ENCODE results near the gene STAMBP. TPM values are rescaled to one million over a fixed set of nuclear protein-coding genes. Genes with fewer than 3 reads are reported as not detected.
A peak's percentile ranks its signal among the peaks of the same experiment; 100 is the strongest.

STAMBP gene
- total RNA-seq, 6 experiments from 2014 or later, result 10.9 to 23.9 (median 16.9) TPM

DNA sequence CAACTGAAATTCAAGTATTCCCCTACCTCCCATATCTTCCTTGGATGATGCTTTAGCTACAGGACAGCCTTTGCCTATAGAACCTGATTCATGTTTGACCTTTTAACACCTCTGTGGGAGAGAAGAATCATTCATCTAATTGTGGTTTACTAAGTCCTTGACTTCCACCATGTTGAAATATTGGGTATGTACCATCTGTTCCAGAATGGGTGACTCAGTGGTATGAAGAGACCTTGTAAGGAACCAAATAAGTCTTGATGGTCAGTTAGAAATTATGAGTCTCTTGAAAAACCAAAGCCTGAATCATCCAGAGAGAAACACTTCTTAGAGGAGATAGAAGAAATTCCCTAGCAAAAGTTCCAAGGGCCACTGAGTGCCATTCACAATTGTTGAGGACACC is 27.5 kb downstream of the STAMBP start:
- Histone ChIP-seq H3K27ac (no peak overlapping the region), H3K9me3 (no peaks in the 10 kb centered on the region), H3K36me3 (peaks cover 0 to 75% (median 8%) of the 10 kb centered on the region in 4 donors), H3K4me1 (no peaks in the 10 kb centered on the region), H3K4me3 (no peak overlapping the region), H3K27me3 (no peaks in the 10 kb centered on the region)
- ATAC-seq (no peak), DNase-seq (no peak)
- TF ChIP-seq POLR2A (IDR thresholded peaks at IDR 0.05), result no peak
- TF ChIP-seq, protein P1, sequence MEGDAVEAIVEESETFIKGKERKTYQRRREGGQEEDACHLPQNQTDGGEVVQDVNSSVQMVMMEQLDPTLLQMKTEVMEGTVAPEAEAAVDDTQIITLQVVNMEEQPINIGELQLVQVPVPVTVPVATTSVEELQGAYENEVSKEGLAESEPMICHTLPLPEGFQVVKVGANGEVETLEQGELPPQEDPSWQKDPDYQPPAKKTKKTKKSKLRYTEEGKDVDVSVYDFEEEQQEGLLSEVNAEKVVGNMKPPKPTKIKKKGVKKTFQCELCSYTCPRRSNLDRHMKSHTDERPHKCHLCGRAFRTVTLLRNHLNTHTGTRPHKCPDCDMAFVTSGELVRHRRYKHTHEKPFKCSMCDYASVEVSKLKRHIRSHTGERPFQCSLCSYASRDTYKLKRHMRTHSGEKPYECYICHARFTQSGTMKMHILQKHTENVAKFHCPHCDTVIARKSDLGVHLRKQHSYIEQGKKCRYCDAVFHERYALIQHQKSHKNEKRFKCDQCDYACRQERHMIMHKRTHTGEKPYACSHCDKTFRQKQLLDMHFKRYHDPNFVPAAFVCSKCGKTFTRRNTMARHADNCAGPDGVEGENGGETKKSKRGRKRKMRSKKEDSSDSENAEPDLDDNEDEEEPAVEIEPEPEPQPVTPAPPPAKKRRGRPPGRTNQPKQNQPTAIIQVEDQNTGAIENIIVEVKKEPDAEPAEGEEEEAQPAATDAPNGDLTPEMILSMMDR (IDR thresholded peaks at IDR 0.05), result no peak
- intact Hi-C loops (cut with DNase I), result no loop called here

DNA sequence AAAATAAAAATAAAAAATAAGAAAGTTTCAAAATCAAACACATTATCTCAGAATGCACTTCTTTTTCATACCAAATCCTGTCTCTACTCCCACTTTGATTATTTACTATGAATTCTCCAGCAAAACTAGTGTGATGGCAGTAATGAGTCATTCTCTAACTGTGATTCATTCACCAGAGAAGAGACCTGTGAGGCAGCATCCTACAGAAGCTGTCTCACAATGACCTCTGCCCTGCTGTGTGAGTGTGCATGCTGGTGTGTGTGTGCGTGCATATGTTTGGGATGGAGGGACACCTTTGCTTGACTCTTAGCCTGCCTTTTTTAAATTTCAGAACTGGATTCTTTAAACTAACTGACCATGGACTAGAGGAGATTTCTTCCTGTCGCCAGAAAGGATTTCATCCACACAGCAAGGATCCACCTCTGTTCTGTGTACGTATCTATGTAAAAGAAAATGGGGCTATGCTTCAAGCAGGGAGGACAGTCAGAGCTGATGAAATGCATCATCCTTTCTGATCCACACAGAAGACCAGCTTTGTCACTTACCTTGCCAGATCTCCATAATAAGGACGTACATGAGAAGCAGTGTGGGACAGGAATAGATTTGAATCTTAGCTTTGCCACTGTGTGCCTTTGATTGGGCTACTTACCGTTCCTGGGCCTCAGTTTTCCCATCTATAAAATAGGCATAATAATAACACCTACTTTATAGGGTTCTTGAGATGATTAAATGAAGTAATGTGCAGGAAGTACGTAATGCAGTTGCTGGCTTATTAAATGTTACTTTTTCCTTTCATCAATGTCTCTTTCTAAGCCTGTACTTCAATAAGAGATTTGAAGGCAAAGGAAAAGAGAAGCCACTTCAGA is 31.2 kb downstream of the STAMBP start:
- ATAC-seq, result peak in 1 of 4 donors; percentile 80
- H3K27me3 ChIP-seq, result no peaks in the 10 kb centered on the region
- H3K36me3 ChIP-seq, result peaks cover 0 to 69% (median 8%) of the 10 kb centered on the region in 4 donors
- WGBS (ENCODE audit: insufficient coverage, low coverage, low lambda C conversion rate, missing lambda C conversion rate), result 84% methylated on average over 6 of the region's 6 CpGs
- H3K27ac ChIP-seq, result no peak overlapping the region
- TF ChIP-seq POLR2A (IDR thresholded peaks at IDR 0.05), result no peak
- TF ChIP-seq, protein P1 (IDR thresholded peaks at IDR 0.05), result no peak
- intact Hi-C loops (cut with DNase I), result no loop called here
- no peaks in the 10 kb centered on the region for H3K9me3 ChIP-seq
- H3K4me1 ChIP-seq, result no peaks in the 10 kb centered on the region
- no peak for DNase-seq
- H3K4me3 ChIP-seq, result no peak overlapping the region

- H3K4me1 ChIP-seq, result no peaks in the 10 kb centered on the region
- H3K27ac ChIP-seq, result no peak overlapping the region
- TF ChIP-seq POLR2A (IDR thresholded peaks at IDR 0.05), result no peak
- TF ChIP-seq, protein P1 (IDR thresholded peaks at IDR 0.05), result no peak
- H3K9me3 ChIP-seq, result no peaks in the 10 kb centered on the region
- H3K27me3 ChIP-seq, result no peaks in the 10 kb centered on the region
- 63% methylated on average over 2 of the region's 2 CpGs for WGBS (ENCODE audit: insufficient coverage, low coverage, low lambda C conversion rate, missing lambda C conversion rate)
- H3K4me3 ChIP-seq, result no peak overlapping the region
- H3K36me3 ChIP-seq, result peaks cover 0 to 58% (median 12%) of the 10 kb centered on the region in 4 donors
- no peak for ATAC-seq
- intact Hi-C loops (cut with DNase I), result no loop called here
- DNase-seq, result no peak
These were observed 34.2 kb downstream of the STAMBP start for GRCh38 chr2:73862987-73863386.

- DNase-seq (no peak), ATAC-seq (no peak)
- intact Hi-C loops (cut with DNase I), result no loop called here
- WGBS (ENCODE audit: insufficient coverage, low coverage, low lambda C conversion rate, missing lambda C conversion rate), result 89% methylated on average over 9 of the region's 9 CpGs
- Histone ChIP-seq H3K9me3 (no peaks in the 10 kb centered on the region), H3K27me3 (no peaks in the 10 kb centered on the region), H3K36me3 (peaks cover 0 to 22% (median 6%) of the 10 kb centered on the region in 4 donors), H3K4me3 (no peak overlapping the region), H3K27ac (no peak overlapping the region), H3K4me1 (no peaks in the 10 kb centered on the region)
- TF ChIP-seq POLR2A (IDR thresholded peaks at IDR 0.05), result no peak
- TF ChIP-seq, protein P1 (IDR thresholded peaks at IDR 0.05), result no peak
These were observed 39.6 kb downstream of the STAMBP start for GRCh38 chr2:73868204-73868978.
